NCI-H526 (cell line): ENCODE data around the gene GOLGA6L10.
"Not testable (repeated sequence)": the region's sequence is repeated elsewhere in the genome, so short reads cannot be mapped to it uniquely, and the experiment has no call there.

Source experiments
- DNase-seq, 2 experiments: peaks; one replicate each; lab custom pipeline; 2025; lab: John Stamatoyannopoulos, UW

The GOLGA6L10 gene

DNA sequence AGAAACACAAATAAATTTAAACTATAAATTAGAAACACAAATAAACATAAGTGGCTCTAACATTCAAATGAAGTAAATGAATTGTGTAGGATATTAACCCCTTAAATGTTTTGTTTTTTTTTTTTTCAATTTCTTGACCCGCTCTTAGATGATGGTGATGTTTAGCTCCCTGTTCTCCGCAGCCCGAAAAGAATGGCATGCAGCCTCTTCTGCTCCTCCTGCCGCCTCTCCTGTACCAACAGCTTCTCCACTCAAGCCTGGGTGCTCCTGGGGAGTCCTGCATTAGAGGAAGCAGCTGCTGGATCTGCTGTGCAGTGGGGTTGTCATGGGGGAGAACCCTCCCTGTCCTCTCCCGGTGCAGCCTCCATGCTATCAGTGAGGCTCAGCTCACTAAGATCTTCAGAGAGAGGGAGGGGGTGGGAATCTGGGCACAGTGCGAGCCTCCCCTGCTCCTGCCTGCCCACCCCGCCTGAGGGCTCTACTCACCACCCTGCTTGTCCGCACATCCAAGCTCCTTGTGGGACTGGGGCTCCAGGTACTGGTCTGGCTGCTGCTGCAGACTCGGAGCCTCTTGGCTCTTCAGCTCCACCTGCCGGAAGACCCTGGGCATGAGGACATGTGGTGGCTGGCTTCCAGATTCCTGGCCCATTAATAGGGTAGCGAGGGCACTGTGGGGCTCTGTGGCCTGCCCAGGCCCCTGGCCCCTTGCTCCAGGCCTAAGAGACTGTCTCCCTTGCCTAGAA is 6.5 kb downstream of the GOLGA6L10 start:
- DNase-seq, result not testable (repeated sequence)

DNA sequence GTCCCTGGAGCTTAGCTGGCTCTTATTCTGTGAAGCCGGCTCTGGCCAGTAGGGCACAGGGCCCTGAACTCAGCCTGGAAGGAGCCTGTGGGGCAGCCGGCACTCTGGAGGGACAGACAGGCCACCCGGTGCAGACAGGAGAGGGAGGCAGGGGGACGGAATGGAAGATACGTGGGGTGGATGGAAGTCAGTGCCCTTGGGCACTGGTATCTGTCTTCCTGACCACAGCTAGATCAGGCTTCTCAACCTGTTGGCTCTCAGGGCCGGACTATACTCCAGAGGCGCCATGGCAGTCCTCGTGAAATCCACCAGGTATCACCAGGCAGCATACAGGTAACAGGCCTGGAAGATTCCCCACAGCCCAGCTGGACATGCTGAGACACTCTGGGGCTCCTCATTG is 10.7 kb downstream of the GOLGA6L10 start:
- not testable (repeated sequence) for DNase-seq

DNA sequence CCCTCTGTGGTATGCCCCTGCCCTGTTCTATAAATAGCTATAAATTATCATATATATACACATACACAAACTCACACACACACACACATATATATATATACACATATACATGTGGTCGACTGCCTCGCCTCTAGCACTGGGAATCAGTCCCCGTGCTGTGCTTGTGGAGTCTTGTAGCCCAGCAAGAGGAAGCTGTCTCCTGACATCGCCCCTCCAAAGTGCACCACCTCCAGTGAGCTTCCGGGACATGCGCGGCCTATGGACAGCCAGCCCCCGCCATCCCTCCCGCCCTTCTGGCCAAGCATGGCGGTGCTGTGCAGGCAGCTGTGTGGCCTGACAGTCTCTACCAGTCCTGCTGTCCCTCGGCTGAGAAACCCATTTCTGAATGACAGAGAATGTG is 11.2 kb downstream of the GOLGA6L10 start:
- DNase-seq, result not testable (repeated sequence)

DNA sequence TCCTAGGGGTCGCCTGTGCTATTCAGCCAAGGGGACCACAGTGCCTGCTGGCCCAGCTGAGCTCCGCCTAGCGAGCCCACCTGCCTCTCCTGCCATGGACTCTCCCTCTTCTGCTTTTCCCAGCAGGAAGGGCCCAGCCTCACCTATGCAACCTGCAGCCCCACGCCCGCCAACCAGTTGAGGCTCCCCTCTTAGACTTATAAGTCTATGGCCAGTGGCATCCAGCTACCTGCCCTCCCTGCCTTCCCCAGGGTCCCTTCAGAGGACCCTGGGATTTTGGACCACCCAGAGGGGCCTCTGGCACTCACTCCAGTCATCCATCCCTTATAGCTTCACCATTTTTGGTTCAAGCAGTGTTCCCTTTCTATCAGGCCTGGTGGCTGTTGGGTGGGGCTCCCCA is 12.2 kb downstream of the GOLGA6L10 start:
- not testable (repeated sequence) for DNase-seq

DNA sequence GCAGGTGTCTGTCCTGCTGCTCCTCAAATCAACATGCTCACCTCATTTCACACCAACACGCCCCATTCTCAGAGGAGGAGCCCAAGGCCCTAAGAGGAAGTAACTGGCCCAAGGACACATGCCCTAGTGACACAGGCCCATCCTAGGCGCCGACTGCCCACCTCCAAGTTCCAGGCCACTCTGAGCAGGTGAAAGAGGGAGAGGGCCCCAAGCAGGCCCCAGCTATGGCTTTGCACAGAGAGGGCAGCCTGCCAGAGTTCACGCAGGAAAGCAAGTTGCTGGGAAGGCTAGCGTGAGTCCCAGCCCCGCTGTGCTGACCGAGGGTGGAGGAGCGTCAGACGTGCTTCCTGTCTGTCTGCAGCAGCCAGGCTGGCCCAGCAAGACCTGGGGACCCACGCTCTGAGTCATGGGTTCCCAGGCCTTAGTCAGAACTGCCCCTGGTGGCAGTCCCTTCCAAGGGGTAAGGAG is 13.1 kb downstream of the GOLGA6L10 start:
- DNase-seq, result not testable (repeated sequence)

DNA sequence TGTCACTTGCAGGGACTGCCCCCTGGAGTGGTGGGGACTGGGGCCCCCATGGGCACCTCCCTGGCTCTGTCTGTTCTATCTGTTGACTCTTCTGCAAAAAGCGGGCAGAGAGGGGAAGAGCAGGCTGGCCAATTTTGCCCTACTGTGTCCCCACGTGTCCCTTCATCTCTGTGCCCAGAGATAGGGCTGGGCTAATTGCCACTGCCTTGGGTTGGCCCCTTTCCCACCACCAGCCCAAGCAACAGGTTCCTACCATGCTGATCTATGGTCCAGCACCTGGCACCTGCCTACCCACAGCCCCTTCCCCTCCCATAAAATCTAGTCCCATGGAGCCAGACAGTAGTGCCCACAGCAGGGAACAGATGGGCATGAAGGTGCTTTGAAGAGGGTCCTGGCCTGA is 14.3 kb downstream of the GOLGA6L10 start:
- DNase-seq, result not testable (repeated sequence)

DNA sequence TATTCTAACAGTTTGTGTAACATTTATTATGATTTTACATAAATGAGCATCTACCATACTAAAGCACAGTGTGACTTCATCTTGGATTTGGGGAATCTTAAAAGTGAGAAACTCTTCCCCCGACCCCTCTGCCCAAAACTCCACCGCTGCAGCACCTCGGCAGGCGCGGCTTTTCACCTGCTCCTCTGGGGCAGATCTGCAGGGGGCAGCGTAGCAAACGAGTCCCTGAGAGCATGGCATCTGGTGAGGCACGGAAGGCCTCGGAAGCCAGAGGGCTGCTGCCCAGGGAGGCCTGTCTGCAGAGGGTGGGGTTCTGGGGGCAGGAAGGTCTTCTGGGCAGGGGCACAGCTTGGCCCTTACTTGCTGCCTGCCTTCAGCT is 14.7 kb downstream of the GOLGA6L10 start:
- DNase-seq, result not testable (repeated sequence)

DNA sequence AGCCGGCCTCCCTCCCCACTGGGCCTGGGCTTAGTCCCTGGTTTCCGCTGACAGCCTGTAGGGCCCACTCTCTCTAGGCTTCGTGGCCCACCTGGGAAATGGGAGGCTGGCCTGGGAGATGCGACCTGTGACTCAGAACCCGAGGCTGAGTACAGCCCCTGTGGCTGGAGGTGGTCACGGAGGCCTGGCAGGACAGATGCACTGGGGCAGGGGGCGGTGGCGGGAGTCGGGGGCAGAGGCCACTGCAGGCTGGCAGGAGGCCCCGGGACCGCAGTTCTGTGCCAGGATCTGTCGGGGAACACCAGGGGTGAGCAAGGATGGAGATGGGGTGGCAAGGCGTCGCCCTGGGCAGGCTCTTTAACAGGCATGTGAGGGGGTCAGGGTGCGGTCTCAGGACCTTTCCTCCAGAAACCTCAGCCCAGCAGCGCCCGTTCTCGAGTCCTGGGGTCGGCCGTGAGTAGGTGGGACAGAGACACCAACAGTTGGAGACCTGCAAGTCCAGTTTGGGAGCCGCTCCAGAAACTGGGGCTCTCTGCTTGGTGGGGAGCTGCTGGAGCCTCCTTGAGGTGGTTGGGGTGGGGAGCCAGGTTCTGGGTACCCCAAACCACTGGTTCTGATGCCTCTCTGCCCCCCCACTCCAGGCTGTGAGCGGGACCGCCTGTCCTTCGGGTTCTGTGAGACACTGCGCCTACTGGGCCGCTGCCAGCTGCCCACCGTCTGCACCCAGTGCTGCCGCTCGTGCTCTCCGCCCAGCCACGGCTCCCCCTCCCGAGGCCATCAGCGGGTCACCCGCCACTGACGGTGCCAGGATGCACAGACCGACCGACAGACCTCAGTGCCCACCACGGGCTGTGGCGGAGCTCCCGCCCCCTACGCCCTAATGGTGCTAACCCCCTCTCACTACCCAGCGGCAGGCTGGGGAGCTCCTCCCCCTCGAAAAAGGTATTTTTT is 15.4 kb downstream of the GOLGA6L10 start:
- DNase-seq, result not testable (repeated sequence)

DNA sequence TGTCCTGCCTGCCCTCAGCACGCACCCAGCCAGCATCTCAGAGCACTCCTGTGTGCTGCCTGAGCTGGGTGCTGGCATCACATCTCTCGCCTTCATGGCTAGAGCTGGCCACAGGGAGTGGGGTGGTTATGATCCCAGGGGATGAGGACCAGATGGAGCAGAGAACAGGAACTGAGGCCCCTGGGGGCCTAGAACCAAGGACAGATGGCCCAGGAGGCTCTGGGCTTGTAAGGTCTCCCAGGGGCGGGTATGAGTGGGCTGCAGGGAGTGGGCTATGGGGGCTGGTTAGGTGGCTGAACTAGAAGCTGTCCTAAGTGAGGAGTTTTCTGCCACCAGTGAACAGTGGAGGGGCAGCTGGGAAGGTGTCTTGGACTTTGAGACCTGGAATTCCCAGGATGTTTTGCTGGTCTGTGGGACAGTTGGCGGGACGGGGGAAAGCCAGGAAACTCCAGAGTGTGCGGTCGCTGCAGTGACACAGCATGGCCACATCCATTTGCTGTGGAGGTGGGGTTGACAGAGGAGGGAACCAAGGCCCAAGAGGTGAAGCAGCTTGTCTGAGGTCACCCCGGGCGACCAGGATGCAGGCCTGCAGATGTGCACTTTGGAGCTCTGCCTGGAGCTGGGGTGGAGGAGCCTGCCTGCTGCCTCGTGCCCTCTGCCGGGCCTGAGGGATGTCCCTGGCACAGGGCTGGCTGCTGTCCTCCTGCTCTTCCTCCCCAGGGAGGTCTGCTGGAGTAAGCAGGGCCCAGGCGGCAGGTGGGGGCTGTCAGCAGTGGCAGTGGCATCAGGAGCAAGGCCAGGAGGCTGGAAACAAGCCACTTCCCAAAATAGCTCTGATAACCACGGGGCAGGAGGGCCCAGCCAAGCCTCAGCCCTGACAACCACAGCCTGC is 16.3 kb downstream of the GOLGA6L10 start:
- not testable (repeated sequence) for DNase-seq

DNA sequence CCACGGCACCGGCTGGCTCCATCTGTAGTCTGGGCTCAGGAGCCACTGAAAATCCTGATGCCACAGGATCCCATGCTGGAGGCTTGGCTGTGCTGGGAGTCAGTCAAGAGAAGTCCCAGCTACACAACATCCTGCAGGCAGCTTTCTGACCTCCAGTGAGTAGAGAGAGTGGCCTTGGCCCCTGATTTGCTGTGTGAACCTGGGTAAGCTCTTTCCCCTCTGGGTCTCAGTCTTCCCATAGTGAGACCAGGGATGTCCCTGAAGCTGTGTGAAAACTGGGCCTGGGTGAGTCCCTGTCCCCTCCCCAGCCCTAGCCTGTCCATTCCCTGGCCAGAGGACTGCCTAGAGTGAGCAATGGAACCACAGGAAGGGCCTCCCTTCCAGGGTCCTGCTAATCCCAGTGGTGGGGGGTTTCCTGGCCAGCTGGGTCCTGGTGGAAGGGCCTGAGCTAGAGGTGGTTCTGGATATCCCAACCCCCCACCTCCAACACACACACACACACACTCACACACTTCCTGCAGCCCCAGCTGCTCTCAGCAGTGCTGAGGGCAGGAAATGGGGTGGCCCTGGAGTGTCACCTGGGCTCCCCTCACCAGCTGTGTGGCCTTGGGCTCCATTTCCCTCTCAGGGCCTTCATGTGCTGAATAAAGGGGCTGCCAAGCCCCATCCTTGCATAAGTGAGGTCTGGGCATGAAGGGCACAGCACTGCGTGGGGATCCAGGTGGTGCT is 17.5 kb downstream of the GOLGA6L10 start:
- DNase-seq, result not testable (repeated sequence)

DNA sequence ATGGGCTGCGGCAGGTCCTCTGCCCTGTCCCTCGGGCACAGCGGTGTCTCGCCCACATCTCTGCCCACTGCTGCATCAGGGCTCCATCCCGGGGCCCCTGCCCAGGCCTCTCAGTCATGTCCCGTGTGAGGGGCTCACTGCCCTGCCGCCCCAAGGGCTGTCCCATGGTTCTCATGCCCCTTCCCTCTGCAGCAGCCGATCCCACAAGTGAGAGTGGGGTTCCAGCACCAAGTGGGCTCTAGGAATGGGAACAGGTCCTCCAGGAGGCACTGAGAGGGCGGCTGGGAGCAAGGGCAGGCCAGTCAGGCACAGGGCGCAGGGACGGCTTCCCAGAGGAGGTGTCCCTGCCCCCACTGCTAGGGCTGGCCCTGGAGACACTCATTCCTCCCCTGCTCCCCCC is 18.4 kb downstream of the GOLGA6L10 start:
- DNase-seq, result not testable (repeated sequence)

DNA sequence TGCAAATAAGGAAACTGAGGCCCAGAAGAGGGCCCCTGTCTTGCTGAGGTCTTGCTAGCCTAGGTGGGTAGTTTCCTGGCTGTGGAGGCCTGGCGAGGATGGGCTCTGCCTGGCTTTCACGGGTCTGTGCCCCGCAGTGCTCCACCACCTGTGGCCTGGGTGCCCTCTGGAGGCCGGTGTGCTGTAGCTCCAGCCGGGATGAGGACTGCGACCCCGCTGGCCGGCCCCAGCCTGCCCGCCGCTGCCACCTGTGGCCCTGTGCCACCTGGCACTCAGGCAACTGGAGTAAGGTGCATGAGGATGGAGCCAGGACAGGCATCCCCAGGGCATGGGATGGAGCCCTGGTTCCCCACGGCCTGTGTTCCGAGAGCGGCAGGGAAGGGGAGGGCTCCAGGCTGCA is 20.2 kb downstream of the GOLGA6L10 start:
- not testable (repeated sequence) for DNase-seq

DNA sequence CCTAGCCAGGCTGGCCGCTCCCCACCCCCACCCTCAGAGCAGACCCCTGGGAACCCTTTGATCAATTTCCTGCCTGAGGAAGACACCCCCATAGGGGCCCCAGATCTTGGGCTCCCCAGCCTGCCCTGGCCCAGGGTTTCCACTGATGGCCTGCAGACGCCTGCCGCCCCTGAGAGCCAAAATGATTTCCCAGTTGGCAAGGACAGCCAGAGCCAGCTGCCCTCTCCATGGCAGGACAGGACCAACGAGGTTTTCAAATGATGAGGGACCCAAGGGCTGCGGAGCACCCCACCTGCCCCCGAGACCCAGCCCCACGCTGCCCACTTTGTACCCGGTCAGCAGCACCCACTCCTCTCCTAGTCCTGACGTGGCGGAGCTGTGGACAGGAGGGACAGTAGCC is 21.9 kb downstream of the GOLGA6L10 start:
- DNase-seq, result not testable (repeated sequence)

DNA sequence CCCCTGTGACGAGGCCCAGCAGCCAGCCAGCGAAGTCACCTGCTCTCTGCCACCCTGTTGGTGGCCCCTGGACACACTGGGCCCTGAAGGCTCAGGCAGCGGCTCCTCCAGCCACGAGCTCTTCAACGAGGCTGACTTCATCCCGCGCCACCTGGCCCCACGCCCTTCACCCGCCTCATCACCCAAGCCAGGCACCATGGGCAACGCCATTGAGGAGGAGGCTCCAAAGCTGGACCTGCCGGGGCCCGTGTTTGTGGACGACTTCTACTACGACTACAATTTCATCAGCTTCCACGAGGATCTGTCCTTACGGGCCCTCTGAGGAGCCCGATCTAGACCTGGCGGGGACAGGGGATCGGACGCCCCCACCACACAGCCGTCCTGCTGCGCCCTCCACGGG is 22.4 kb downstream of the GOLGA6L10 start:
- DNase-seq, result not testable (repeated sequence)

DNA sequence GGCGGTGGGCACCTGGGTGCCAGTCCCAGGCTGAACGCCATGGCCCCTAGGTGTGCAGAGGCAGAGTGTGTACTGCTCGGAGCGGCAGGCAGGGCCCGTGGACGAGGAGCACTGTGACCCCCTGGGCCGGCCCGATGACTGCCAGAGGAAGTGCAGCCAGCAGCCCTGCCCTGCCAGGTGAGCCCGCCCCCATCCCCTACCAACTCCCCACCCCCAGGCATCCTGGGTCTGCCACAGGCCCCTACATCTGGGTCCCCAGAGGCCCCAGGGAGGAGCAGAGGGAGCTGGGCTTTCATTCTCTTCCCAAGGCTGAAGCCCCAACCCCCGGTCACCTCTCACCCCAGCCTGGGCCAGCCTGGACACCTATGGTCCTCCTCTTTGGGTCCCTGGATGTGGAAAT is 23.6 kb downstream of the GOLGA6L10 start:
- not testable (repeated sequence) for DNase-seq

DNA sequence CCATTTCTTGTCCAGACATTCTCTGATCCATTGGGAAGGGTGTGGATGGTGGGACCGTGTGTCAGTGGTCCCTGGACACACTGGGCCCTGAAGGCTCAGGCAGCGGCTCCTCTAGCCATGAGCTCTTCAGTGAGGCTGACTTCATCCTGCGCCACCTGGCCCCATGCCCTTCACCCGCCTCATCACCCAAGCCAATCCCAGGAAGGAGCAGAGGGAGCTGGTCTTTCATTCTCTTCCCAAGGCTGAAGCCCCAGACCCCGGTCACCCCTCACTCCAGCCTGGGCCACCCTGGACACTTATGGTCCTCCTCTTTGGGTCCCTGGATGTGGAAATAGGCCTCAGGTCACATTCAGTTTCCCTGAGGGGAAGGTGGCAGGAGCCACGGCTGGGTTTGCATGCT is 24.4 kb downstream of the GOLGA6L10 start:
- not testable (repeated sequence) for DNase-seq

DNA sequence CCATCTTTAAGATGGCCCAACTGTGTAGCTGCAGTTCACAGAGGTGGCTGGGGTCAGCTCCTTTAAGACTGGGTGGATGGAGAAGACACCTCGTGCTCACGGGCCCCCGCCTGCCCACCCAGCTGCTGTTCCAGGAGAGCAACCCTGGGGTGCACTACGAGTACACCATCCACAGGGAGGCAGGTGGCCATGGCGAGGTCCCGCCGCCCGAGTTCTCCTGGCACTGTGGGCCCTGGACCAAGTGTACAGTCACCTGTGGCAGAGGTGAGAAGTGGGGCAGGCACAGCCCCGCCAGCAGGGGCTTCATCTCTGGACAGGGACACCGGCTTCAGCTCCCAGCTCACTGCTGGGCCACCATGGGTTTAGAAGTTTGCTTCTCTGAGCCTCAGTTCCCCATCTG is 26.8 kb downstream of the GOLGA6L10 start:
- not testable (repeated sequence) for DNase-seq

DNA sequence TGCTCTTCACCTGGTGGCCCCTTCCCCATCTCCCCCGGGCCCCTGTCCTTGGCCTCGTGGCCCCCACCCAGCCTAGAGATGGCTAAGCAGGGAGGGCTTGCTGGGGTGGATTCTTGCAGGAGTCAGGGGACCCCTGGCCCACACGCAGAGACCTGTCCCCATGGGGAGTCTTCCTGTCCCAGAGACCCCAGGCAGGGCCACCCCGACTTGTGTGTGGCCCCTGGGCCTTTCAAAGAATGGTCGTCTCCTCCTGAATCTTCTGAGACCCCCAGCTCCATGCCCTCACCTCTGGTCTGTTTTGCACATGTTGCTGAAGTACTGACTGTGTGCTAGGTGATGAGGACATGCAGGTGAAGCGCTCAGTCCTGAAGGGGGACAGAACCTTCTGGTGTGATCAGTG is 28.4 kb downstream of the GOLGA6L10 start:
- not testable (repeated sequence) for DNase-seq

DNA sequence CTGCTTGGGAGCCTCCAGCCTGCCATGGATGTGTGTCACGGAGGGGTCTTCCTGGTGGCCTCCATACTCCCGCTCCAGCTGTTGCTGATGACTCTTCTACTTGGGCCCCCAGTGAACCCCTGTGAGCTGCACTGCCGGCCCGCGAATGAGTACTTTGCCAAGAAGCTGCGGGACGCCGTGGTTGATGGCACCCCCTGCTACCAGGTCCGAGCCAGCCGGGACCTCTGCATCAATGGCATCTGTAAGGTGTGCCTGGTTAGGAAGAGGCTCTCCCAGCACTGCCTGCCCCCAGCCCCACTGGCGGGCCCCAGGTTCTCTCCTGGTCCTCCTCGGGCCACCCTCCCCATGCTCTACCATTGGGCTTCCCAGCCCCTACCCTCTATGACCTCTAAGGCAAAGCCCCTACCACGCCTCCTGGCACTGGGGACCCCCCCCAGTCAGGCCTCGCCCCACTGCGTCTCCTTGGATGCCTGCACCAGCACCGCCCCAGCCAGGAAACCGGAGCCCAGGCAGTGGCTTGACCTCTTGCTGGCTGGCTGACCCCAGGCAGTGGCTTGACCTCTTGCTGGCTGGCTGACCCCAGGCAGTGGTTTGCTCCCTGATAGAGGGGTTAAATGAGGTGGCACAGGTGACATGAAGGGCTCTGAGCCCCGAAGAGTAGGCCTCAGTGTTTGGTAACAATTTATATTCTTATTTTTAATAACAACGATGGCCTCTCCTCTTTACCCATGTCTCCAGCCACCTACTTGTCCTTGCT is 29.6 kb downstream of the GOLGA6L10 start:
- not testable (repeated sequence) for DNase-seq

DNA sequence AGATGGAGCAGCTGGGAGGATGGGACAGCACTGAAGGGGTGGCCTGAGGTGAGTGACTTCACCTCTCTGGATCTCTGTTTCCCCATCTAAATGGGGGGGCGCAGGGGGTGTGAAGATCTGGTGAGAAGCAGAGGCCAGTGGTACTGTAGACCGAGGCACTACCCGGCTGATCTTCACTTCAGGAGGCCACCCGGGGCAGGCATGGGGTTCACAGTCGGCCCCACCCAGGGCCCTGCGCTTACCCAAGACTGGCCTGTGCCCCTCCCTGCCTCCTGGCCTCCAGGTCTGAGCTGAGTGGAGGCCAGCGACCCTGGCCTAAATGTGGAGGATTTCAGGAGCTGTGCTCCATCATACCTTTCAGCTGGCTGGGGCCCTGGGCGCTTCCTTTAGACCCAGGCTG is 31.0 kb downstream of the GOLGA6L10 start:
- DNase-seq, result not testable (repeated sequence)
